ENCODE measurements around the gene IFNL3. TPM values are rescaled to one million over a fixed set of nuclear protein-coding genes. Genes with fewer than 3 reads are reported as not detected.

The IFNL3 gene
- total and polyA plus RNA-seq, 9 of the 15 experiments (the other 6 are each of a cell fraction or from before 2014, with no cell fraction given) = not detected

DNA sequence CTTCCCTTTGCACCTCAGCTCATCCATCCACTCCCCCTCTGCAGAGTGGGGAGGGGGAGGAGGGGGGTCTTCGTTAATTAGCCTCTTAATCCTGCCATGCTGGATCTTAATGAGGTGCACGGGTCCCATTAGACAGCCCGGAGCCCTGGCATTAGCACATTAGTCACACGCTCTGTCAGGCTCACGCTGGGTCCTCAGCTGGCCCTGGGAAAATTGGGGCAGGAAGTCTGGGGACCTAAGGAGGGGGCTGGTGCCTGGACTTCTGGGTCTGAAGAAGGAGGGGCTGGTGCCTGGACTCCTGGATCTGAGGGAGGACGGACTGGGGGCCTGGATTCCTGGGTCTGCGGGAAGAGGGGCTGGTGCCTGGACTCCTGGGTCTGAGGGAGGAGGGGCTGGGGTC is 48.5 kb downstream of the IFNL3 start:
- H3K9ac ChIP-seq (ENCODE audit: insufficient read depth in 1 of 2, low read depth in 2 of 2, low read length in 2 of 2) = no peak overlapping the region
- no peak for TF ChIP-seq ZNF41 (CRISPR knock-in tag; conservative IDR thresholded peaks at IDR 0.05)
- no peak for TF ChIP-seq ZNF79 (CRISPR knock-in tag; IDR thresholded peaks at IDR 0.05; ENCODE audit: low read depth)
- TF ChIP-seq CCAR2 (IDR thresholded peaks at IDR 0.05; ENCODE audit: low read depth, low read length) = no peak
- TF ChIP-seq RFX7 (CRISPR knock-in tag; IDR thresholded peaks at IDR 0.05) = no peak
- no peak for TF ChIP-seq RNF2 (IDR thresholded peaks at IDR 0.05)
- no peak for TF ChIP-seq TCFL5 (CRISPR knock-in tag; conservative IDR thresholded peaks at IDR 0.05)
- no peak for TF ChIP-seq BRCA1 (IDR thresholded peaks at IDR 0.05)
- TF ChIP-seq BRCA1 (CRISPR knock-in tag; IDR thresholded peaks at IDR 0.05) = no peak
- 0 out of 2 replicates have a peak, but pooled peaks cover 4% of the 10 kb centered on the region for H4K20me1 ChIP-seq (replicated peaks; ENCODE audit: control insufficient read depth, insufficient read depth, low read length)
- no peak overlapping the region for H2AFZ ChIP-seq (ENCODE audit: low read depth, low read length)
- H3K9me1 ChIP-seq (ENCODE audit: control insufficient read depth, insufficient read depth, low read length) = no peaks in the 10 kb centered on the region
- no peaks in the 10 kb centered on the region for H3K79me2 ChIP-seq (ENCODE audit: control insufficient read depth, insufficient read depth, low read length)
- WGBS (ENCODE audit: insufficient coverage, low coverage, missing lambda C conversion rate) = 11% methylated on average over 5 of the region's 7 CpGs
- ChIA-PET POLR2A (no interaction called here), CTCF (ENCODE audit: low intra/inter-chr PET ratio) (no interaction called here)
- DNase-seq (ENCODE audit: extremely low read depth in 1 of 4, low spot score in 3 of 4) (no peak), FAIRE-seq (no peak), ATAC-seq (no peak)
- intact Hi-C loops (cut with micrococcal nuclease) (no loop called here), in situ Hi-C loops (cut with MboI) (loop anchor here (5.0 kb wide), 1 partner anchor 229 kb away; no protein-coding TSS in a partner anchor)
- H3K4me1 ChIP-seq (replicated peaks in 1 of 2; ENCODE audit: control insufficient read depth in 2 of 2, insufficient read depth in 2 of 2, low read length in 2 of 2) = peaks cover 0 to 40% of the 10 kb centered on the region in 2 experiments; a peak in 2 of 5 replicates
- no peak overlapping the region for H3K4me2 ChIP-seq (ENCODE audit: insufficient read depth, low read length)
- H3K4me3 ChIP-seq = no peak overlapping the region
- H3K9me3 ChIP-seq (replicated peaks; ENCODE audit: control insufficient read depth, insufficient read depth, low read depth, low read length) = no peaks in the 10 kb centered on the region
- no peaks in the 10 kb centered on the region for H3K36me3 ChIP-seq (ENCODE audit: control insufficient read depth, insufficient read depth, low read length)
- peaks cover 3 to 27% of the 10 kb centered on the region in 2 experiments; a peak in 2 of 5 replicates for H3K27me3 ChIP-seq (ENCODE audit: control insufficient read depth in 2 of 2, insufficient read depth in 2 of 2, low read length in 2 of 2)
- BruUV-seq (replicated peaks) = no TSS peak
- H3K27ac ChIP-seq (ENCODE audit: extremely low read depth, low read depth, low read length) = no peak overlapping the region
